Astrocyte of the spinal cord (primary cell): ENCODE data around the gene SLC1A3.
"Not testable (repeated sequence)": the region's sequence is repeated elsewhere in the genome, so short reads cannot be mapped to it uniquely, and the experiment has no call there.

ENCODE experiments used
- DNase-seq: peaks from one replicate; pipeline ENCODE4 v3.0.0; 2011; ENCODE audit warnings: low read depth, low spot score
- H3K4me3 ChIP-seq: 2 replicates; pipeline ENCODE4 v1.5.1; 2011; ENCODE audit warnings: low read depth, mild to moderate bottlenecking, low read length, moderate library complexity
- in situ Hi-C: cut with HindIII; loops from 2 replicates; pipeline ENCODE4 v1.10.0; 2017; ENCODE audit warnings: low sequenced_read_pairs
- TF ChIP-seq, protein P1 (sequence below): IDR thresholded peaks from 2 replicates; pipeline ENCODE4 v1.5.1; 2012; ENCODE audit warnings: low read depth, mild to moderate bottlenecking, low read length, inconsistent platforms

The SLC1A3 gene

DNA sequence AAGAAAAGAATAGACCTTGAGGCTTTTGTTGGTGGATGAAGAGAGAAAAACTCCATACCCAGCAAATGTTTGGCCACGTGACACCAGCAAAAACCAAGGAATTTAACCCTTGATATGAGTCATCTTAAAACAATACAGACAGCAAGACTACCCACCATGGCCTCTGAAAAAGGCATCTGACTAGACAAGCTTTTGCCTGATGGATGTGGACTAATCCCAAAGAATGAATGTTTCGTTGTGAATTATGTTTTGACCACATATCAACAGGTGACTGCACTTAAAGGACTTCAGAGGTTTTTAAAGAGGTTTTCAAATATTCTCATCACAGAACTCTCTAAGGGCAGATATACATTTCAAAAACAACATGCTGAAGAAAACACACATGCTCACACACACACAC lies 33.0 kb upstream of the SLC1A3 start:
- in situ Hi-C loops: no loop called here
- TF ChIP-seq, protein P1, sequence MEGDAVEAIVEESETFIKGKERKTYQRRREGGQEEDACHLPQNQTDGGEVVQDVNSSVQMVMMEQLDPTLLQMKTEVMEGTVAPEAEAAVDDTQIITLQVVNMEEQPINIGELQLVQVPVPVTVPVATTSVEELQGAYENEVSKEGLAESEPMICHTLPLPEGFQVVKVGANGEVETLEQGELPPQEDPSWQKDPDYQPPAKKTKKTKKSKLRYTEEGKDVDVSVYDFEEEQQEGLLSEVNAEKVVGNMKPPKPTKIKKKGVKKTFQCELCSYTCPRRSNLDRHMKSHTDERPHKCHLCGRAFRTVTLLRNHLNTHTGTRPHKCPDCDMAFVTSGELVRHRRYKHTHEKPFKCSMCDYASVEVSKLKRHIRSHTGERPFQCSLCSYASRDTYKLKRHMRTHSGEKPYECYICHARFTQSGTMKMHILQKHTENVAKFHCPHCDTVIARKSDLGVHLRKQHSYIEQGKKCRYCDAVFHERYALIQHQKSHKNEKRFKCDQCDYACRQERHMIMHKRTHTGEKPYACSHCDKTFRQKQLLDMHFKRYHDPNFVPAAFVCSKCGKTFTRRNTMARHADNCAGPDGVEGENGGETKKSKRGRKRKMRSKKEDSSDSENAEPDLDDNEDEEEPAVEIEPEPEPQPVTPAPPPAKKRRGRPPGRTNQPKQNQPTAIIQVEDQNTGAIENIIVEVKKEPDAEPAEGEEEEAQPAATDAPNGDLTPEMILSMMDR: no peak
- peak; percentile 93 for DNase-seq
- H3K4me3 ChIP-seq: no peak overlapping the region

DNA sequence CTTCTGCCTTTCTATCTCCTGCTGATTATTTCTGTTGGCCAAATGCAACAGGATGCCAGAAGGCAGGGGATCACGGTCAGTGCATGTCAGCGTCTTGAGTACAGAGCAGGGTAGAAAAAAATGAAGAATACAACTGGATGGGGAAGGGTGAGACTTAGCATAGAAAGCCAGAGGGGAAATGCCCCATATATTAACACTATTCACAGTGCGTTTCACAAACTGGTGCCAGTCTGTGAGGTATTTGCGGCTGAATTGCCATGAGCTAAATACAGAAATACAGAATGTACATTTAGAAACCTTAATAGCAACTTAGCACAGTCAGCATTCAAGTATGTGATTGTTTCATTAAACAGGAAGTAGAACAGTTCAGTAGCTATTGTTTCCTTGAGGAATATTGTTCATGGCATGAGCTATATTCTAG lies 31.0 kb upstream of the SLC1A3 start:
- no peak overlapping the region for H3K4me3 ChIP-seq
- DNase-seq: peak; percentile 85
- in situ Hi-C loops: no loop called here
- TF ChIP-seq, protein P1: no peak

DNA sequence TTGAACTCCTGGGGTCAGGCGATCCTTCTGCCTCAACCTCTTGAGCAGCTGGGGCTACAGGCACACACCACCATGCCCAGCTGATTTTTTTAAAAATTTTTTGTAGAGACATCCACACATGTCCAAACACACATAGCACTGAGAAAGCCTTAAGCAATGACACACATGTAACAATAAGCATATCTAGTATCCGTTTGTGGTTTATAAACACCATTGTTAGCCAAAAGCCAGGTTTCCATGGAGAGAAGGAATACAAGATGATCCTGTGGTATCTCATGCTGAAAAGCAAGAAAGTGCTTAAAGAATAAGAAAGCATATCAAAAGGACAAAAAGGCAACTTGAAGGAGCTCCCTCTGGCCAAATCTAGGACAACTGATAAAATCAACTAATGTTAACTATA lies 29.7 kb upstream of the SLC1A3 start:
- no peak overlapping the region for H3K4me3 ChIP-seq
- DNase-seq: peak; percentile 27
- TF ChIP-seq, protein P1: no peak
- in situ Hi-C loops: no loop called here

DNA sequence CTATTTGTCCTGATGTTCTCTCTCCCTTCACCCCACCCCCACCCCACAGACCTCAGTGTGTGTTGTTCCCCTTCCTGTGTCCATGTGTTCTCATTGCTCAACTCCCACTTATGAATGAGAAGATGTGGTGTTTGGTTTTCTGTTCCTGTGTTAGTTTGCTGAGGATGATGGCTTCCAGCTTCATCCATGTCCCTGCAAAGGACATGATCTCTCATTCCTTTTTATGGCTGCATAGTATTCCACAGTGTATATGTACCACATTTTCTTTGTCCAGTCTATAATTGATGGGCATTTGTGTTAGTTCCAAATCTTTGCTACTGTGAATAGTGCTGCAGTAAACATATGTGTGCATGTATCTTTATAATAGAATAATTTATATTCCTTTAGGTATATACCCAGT lies 26.5 kb upstream of the SLC1A3 start:
- in situ Hi-C loops, H3K4me3 ChIP-seq, DNase-seq: not testable (repeated sequence)

DNA sequence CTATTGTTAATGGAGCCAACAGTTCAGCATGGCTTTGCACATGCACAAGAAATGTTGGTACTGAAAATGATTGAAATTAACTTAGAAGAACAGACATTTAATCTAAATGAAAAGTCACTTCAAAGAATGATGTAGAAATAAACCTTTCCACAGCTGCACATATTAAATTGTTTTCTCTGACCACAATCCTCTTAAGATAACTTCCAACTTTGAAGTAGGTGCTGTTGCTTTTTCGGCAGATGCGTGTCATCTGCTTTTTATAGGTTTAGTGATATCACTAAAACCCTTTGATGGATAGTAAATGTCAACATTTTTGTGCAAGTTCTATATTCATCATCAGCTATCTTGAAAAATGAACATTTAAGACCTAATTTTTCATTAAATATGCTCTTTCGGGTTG lies 25.3 kb upstream of the SLC1A3 start:
- no peak for DNase-seq
- no peak overlapping the region for H3K4me3 ChIP-seq
- TF ChIP-seq, protein P1: no peak
- in situ Hi-C loops: no loop called here

DNA sequence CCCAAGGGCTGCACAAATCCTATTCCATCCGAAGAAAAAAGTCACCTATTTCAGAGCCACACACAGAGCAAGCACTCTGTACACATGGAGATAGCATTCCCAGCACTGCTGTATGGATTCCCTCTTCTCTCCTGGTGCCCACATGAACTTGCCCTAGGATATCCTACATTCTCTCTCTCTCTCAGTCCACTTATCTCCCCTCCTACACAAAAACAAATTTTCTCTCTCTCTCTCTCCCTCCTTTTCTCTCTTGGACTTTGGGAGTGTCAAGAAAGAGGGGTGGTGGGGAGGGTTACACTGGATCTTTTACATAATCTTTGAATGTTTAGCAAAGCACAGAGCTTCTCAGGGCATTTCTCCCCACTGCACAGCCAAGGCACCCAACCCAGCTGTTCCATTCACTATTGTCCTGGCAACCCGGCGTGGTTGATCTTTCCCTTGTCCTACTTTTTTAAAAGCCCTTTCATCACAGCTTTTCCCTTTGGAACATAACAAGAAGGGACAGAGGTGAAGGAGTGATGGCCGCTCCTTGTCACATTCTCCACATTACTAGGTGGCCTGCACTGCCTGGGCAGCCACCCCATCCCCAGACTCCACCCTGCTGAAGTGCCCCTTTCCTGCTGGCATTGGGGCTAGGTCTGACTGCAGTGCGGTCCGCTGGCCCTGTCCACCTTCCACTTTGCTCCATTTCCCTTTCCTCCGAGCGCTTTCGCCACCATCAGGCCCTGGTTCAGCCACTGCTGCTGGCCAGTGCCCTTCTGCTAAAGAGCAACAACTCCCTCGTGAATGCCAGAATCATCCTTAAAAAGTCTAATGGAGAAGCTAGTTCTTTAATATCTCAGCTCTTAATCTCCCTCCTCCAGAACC lies 22.2 kb upstream of the SLC1A3 start:
- no peak for DNase-seq
- no peak overlapping the region for H3K4me3 ChIP-seq
- TF ChIP-seq, protein P1: no peak
- in situ Hi-C loops: no loop called here

DNA sequence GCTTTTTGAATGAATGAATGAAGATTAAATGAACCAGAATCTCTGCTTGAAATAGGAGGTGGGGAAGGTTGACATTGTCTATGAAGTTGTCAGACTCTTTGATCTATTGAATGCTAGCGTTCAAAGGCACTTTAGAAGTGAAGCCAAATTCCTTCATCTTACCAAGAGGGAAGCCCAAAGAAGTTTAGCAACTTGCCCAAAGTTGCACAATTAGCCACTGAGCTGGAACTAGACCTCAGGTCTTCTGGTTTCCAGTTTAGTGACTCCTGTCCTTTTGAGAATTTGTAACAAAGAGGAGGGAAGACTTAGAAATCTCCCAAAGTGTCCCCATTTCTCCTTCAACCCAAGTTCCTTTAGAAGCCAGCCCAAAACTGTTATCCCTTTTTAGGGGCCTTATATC lies 20.7 kb upstream of the SLC1A3 start:
- no peak overlapping the region for H3K4me3 ChIP-seq
- no peak for DNase-seq
- in situ Hi-C loops: no loop called here
- TF ChIP-seq, protein P1: no peak
